Stimulated activated CD4-positive, alpha-beta T cell treated with anti-CD3 and anti-CD28 coated beads, Interleukin-2, amount 100 ng/mL, for 48 hours (primary cell): Measurements from ENCODE around the gene PPP1R37.

Source experiments
- DNase-seq, 2 donors: peaks; one replicate each; pipeline ENCODE4 v3.0.0-alpha.2; 2020

PPP1R37 gene, protein sequence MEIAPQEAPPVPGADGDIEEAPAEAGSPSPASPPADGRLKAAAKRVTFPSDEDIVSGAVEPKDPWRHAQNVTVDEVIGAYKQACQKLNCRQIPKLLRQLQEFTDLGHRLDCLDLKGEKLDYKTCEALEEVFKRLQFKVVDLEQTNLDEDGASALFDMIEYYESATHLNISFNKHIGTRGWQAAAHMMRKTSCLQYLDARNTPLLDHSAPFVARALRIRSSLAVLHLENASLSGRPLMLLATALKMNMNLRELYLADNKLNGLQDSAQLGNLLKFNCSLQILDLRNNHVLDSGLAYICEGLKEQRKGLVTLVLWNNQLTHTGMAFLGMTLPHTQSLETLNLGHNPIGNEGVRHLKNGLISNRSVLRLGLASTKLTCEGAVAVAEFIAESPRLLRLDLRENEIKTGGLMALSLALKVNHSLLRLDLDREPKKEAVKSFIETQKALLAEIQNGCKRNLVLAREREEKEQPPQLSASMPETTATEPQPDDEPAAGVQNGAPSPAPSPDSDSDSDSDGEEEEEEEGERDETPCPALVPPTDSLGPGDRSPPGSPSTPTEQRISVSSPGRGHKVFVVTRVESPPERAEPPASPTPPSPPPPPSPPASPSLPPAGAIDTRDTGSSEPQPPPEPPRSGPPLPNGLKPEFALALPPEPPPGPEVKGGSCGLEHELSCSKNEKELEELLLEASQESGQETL

DNA sequence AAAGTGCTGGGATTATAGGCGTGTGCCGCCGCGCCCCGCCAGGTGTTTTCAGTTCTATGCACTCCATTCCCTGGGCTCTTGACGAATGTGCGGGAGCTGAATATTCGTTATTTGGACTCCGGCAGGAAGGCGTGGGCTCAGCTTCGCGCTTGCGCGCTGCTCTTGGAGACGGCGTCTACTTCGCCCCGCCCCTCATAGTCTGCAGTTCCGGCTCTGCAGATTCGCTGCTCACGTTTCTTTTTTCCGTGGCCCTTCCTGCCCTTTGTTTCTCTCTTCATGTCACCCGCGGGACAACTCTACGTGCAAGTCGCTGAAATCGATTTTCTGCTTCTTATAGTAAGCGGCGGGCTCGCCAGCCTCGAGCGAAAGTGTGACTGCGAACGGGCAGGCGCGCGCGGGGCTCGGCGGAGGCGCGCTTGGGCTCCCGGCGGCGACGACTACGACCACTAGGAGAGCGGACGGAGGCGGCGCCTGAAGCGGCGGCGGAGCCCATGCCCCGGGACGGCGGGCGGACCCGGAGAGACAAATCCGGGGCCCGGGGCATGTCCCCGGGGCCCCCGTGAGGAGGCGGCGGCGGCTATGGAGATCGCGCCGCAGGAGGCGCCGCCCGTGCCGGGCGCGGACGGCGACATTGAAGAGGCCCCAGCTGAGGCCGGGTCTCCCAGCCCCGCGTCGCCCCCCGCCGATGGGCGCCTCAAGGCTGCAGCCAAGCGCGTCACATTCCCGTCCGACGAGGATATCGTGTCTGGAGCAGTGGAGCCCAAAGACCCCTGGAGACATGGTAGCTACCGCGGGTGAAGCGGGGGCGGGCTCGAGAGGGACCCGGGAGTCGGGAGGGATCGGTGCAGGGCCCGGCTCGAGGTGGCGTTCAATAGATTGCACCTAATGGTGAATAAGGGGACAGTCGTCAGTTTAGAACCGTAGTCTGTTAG, at the start of gene PPP1R37:
Gene PPP1R37, plus strand, starts transcription at position 433 of the 932 bp plus-strand sequence. Its CDS starts 147 bp downstream, at position 580.
- peak; percentile 84 to 87 for DNase-seq

DNA sequence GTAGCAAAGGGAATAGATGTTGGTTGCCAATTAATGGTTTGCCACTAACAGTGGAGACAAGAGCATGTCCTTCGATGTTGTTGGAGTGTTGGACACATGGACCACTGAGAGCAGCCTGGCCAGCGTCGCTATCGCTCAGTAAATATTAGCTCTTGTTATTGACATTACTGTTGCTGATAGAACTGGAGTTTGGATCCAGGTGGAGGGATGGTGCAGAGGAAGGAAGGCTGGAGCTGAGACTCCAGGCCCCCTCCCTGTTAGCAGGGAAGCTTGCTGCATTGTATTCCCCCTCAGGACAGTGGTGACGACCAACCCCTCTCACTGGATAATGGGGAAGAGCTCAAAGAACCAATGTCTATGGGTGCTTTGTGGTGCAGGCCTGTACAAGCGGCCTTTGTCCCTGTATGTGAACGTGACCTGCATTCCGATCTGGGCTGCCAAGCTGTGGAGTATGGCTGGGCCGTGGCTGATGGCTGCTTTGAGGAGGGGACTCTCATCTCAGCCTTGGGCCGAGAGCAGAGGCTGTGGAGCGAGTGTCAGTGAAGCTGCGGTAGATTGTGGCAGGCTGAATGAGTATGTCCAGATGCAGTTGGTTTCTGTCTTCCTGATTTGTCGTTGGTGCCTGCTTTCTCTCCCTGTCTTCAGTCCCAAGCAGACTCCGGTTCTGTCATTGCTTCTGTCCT, 47.2 kb upstream of the PPP1R37 start:
- DNase-seq: no peak

DNA sequence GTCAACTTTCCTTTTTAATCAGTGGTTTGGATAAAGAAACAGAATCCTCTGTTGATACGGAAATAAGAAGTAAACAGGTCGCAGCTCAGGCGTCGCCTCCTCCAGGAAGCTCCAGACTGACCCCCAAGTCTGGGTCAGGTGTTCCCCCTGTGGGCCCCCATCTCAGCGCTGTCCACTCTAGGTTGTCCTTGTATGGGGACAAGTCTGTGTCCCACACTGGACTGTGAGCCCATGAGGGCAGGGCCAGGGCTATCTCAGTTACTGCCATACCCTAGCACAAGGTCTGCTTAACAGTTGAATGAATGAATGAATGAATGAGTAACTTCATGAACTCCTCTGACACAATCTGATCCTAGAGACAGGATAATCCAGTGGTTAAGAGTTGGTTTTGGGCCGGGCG, 46.6 kb upstream of the PPP1R37 start:
- no peak for DNase-seq

DNA sequence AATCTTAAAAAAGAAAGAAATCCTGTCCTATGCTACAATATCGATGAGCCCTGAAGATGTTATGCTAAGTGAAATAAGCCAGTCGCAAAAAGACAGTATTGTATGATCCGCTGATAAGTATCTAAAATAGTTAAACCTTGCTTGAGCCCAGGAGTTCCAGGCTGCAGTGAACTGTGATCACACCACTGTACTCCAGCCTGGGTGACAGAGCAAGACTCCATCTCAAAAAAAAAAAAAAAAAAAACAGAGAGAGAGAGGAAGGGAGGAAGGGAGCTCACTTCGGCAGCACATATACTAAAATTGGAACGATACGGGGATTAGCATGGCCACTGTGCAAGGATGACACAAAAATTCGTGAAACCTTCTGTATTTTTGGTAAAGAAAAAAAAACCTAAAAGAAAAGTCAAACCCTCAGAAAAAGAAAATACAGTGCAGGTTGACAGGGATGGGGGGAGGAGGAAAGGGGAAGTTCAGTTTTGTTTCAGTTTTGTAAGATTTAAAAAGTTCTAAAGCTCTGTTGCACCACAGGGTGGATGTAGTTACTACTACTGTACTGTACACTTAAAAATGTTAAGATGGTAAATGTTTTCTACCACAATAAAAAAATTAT, 45.7 kb upstream of the PPP1R37 start:
- no peak for DNase-seq

DNA sequence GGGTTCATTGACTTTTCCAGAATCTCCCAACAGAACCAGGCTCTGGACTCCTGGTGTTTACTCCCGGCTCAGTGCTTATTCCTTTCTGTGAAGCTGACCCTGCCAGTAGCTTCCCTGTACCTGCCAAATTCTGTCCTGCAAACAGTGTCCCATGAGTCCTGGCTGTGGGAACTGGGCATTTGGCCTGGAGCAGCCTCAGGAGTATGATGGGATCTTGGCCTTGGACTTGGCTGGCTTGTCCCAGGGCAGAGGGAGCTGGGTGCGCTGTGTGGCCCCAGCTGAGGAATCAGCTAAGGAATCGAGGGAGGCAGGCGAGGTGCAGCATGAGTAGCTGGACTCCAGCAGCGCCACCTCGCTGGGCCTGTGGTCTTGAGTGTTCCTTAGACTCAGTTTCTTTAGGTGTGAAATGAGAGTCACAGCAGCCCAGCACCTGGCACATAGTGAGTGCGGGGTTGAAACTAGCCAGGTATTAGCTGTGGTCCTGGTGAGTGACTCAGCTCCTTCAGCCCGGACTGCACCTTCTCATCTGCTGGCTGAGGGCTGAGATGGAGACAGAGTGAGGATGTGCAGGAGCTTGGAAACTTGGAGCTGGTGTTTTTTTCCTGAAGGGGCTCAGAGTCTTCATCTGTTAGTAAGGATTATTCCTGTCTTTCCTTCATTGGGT, 43.8 kb upstream of the PPP1R37 start:
- DNase-seq: no peak

DNA sequence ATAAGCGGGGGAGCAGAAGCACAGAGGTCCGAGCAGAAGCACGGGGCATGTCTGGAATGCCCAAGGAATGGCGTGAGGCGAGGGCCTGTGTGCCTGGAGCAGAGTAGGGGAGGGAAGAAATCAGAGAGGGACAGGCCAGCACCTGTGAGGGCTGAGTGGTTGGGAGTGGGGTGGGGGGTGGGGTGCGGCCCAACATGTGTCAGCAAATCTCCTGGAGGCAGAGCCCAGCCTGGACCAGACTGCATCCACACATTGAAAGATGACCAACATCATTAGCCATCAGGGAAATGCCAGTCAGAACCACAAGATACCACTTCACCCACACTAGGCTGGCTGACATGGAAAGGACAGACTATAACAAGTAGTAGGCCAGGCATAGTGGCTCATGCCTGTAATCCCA, 42.9 kb upstream of the PPP1R37 start:
- DNase-seq: no peak

DNA sequence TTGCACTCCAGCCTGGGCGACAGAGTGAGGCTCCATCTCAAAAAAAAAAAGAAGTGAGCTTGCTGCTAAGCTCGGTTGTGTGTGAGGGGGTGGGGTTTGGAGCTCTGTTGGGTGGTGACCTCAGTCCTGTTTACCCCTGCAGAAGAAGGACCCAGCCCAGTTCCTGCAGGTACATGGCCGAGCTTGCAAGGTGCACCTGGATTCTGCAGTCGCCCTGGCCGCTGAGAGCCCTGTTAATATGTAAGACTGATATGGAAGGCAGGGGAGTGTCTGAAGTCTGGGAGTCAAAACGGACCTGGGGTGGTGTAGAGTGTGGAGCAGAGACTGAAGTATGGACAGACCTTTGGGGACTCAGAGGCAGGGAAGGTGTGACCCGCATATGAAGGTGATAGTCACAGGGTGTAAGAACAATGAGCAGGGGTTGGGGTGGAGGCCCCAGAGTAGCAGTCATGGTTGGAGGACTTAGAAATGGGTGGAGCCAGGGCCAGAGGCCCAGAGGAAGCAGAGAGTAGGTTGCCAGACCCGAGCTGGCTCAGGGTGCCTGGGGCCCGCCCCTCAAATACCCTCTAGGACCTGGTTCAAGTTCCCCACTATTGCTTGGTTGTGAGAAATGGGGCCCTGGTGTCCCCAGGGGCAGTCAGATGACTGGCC, 40.9 kb upstream of the PPP1R37 start:
- DNase-seq: no peak

DNA sequence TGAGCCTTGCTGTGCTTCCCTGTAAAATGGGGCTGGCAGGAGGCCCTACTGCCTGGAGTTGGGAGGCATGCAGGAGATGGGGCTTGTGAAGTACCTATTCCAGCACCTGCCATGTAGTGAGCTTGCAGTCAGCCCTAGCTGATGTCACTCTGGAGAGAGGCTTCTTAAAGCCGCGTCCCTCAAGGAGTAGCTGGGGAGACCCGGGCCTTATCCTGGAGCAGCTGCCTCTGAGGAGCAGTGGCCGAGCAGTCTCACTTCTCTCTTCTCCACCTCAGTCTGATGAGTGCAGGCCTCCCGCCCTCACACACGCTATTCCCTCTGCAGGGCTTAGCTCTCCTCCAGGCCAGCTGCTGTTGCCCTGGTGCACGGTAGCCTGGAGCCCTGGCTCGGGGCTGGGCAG, 36.1 kb upstream of the PPP1R37 start:
- no peak for DNase-seq

DNA sequence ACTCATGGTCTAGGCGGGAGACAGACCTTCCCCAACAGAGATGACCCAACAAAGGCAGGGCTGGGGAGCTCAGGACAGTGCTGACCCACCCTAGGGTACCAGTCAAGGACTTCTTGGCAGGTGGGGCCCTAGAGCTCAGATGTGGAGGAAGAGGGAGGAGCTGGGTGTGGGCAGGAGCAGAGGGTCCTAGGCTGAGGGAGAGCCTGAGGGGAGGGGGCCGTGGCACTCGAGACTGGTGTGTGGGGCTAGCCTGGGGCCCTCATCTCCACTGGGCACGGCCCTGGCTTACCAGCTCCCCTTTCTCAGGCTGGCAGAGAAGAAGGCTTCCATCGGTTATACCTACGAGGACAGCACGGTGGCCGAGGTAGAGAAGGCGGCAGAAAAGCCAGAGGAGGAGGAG, 35.5 kb upstream of the PPP1R37 start:
- no peak for DNase-seq

DNA sequence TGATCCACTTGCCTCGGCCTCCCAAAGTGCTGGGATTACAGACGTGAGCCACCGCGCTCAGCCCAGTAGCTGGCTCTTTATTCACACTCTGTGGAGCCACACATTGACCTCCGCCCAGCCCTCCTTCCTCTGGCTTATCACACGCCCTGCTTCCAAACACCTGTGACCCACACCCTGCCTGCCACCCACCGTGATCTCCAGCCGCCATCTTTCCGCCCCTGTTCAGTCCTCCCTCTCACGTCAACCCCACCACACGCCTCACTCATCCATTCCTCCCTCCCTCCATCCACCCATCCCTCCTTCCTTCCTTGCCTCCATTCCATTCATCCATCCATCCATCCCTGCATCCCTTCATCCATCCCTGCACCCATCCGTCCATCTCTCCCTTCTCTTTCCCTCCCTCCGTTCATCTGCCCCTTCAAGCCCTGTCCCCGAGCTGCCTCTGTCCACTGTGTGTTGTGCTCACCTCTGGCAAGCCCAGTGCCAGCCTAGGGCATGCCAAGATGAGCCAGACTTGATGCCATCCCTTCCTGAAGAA, 34.3 kb upstream of the PPP1R37 start:
- no peak for DNase-seq

DNA sequence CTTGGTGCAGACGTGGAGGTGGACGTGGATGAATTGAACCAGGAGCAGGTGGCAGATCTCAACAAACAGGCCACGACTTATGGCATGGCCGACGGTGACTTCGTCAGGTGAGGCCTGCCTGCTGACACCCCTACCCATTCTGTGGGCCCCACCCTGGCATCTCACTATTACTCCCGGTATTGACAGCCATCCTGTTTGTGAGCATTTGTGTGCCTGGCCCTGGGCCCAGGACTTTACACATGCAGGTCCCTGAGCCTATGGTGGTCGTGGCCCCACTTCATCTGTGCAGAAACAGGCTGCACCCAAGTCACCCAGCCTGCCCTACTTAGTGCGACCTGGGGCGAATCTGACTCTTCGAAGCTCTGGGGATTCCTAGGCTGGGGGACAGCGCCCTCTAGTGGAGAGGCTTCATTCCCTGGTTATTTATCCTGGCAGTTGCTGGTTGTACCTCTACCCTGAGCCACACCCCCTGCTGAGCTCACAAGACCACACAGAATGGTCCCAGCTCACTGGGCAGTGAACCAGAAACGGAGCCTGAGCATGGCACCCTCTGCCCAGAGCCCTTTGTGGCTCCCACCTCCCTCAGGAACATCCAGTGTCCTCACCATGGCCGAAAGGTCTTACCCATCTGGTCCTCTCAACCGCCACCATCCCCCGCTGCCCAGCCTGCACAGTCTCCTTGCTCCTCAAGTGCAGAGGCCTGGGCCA, 33.6 kb upstream of the PPP1R37 start:
- peak; percentile 88 to 91 for DNase-seq

DNA sequence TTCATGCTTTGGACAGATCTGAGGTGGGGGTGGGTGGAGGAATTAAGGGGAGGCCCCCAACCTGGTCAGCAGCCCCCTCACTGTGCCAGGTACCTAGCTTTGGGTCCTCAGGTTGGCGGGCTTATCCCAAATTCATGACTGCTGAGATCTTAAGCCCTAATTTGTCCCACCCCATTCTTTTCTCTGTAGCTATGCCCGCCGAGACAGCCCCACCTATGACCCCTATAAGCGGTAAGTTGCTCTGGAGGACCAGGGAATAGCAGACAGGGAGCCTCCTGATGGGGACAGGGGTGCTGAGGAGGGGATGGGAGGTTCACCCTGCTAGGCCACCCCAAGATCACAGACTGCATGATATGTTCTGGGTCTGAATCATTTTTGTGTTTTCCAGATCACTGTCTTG, 31.0 kb upstream of the PPP1R37 start:
- no peak for DNase-seq

DNA sequence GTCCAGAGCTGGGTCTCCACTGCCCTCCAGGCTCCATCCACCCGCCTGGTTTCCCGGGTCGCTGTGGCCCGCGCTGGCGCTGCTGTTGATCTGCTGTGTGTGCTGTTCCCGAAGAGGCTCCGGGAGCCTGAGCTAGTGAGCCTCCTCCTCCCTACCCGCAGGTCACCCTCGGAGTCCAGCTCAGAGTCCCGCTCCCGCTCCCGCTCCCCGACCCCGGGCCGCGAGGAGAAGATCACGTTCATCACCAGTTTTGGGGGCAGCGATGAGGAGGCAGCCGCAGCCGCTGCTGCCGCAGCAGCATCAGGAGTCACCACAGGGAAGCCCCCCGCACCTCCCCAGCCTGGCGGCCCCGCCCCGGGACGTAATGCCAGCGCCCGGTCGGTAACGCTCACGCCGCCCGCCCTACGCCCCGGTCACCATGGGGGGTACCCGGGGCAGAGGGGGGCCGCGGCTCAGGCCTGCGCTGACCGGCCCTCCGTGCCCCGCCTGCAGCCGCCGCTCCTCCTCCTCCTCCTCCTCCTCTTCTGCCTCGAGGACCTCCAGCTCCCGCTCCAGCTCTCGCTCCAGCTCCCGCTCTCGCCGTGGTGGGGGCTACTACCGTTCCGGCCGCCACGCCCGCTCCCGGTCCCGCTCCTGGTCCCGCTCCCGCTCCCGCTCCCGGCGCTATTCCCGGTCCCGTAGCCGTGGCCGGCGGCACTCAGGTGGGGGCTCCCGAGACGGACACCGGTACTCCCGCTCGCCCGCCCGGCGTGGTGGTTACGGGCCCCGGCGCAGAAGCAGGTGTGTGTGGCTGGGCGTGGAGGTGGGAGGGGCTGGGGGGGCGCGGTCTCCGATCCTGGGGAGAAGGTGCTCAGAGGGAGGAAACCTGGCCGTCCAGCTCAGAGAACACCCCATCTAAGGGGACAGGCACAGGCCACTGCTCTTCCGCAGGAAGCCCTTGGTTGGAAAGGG, 28.9 kb upstream of the PPP1R37 start:
- no peak for DNase-seq

DNA sequence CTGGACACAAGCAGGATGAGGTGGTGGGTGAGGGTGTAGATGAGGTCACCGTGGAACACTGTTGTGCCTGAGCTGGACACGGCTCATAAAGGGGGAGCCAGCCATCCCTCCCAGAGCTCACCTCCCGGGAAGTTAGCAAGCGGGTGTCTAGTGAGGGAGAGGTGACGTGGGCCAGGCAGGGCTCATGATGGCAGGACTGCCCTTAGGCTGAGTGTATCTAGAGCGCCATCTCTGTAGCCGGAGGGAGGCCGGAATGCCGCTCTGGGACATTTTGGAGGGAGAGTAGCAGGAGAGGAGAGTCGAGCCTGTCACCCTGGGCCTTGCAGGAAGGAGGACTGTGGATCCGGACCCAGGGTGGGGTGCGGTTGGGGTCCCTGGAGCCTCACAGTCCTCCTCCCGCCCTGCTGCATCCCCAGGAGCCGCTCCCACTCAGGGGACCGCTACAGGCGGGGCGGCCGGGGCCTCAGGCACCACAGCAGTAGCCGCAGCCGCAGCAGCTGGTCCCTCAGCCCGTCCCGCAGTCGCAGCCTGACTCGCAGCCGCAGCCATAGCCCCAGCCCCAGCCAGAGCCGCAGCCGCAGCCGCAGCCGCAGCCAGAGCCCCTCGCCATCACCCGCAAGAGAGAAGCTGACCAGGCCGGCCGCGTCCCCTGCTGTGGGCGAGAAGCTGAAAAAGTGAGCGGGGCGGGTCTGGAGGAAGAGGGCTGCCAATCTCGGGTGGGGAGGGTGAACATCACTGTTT, 25.9 kb upstream of the PPP1R37 start:
- no peak for DNase-seq

DNA sequence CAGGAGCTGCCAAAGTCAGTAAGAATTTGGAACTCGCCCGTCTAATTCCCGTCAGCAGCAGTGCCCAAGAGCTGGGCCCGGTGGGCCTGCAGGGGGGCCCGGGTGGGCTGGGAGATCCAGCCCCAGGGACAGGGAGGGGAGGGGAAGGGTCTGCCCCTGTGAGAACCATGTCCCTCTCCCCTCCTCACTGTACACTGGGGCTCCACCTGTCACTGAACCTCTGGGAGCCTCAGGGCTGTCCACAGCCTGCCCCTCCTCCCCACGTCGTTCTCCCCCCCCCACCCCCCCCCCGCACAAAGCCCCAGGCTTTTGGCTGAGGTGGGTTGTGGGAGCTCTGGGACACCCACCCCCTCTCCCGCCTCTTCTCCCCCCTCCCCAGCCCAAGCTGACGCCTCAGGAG, 24.9 kb upstream of the PPP1R37 start:
- DNase-seq: no peak

DNA sequence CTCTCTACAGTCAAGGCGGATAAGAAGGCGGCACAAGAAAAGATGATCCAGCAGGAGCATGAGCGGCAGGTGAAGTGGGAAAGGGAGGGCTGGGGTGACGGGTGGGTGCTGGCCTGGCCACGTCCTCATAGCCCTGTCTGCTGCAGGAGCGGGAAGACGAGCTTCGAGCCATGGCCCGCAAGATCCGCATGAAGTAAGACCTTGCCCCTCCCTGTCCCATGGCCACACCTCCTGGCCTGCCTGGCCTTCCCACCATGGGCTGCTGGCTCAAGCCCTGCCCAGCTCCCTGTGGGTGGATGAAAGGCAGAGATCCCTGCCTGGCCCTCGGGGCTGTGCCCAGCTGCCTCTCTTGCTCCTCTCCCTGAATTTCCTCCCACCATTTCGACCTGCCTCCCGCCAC, 23.9 kb upstream of the PPP1R37 start:
- no peak for DNase-seq

DNA sequence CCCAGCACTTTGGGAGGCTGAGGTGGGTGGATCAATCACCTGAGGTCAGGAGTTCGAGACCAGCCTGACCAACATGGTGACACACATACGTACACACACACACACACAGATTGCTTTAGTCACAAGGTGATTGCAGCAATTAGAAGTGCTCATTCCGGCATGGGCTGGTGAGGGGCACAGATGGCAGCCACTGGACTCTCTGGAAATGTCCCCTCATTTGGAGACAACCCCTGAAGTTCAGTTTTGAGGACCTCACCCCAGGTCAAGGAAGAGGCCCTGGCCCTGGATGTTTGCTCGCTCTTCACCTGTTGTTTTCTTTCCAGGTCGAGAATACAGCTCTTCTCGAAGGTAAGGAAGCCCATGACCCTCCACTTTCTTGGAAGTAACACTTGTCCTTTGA, 22.8 kb upstream of the PPP1R37 start:
- no peak for DNase-seq

DNA sequence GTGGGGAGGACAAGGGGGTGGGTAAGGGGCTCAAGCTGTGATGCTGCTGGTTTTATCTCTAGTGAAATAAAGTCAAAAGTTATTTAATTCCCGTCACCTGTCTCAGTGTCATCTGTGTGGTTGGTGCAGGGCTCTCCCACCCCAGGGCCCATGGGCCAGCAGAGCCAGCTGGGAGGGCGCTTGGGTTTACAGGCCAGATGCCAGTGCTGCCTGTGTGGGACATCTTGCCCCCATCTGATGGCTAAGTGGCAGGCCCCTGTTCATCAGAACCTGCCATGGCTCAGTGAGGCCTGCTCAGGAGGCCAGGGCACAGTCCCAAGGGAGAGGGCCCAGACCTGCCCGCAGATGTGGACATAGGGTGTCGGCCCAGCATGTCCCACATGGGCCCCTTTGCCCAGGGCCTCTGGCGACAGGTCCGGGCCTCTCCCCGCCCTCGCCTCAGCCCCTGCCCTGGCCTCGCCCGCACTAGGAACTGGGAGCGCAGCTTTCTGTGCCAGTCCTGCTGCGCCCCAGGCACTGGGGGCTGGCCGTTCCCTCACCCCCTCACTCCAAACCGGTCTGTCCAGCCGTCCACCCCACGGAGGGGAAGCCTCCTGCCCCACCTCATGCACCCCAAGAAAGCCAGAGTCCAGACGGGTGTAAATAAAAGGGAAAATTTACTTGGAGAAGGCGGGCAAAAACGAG, 22.0 kb upstream of the PPP1R37 start:
- no peak for DNase-seq
